ENCODE results near the gene AGAP1. TPM values are rescaled to one million over a fixed set of nuclear protein-coding genes. Genes with fewer than 3 reads are reported as not detected.

Gene AGAP1
- total RNA-seq, 2 experiments from 2014 or later = 1.8 to 2.0 TPM

DNA sequence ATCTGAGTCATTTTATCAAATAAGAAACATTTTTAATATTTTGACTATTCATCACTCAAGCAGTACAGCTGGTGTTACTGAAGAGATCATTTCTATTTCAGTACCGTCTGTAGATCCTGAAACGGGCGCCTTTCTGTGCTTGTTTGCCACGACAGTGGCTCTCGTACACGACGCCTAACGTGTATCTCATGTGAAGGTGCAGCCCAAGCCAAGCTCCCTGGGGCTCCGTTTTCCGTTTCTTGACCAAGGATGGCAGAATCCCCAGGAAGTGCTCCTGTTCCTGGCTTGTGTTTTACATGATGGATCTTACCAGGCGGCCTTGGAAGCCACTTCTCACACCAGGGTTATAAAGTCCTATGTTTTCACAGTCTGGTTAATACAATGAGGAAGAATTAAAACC lies 353.7 kb downstream of the AGAP1 start:
- Mint-ChIP-seq H3K9me3 (no peaks in the 10 kb centered on the region), H3K27ac (no peak overlapping the region), H3K4me1 (ENCODE audit: low read depth) (no peaks in the 10 kb centered on the region), H3K4me3 (no peak overlapping the region), H3K36me3 (no peaks in the 10 kb centered on the region), H3K27me3 (no peaks in the 10 kb centered on the region)
- POLR2A ChIA-PET = no interaction called here
- intact Hi-C loops (cut with micrococcal nuclease) = no loop called here
- CTCF ChIA-PET = no interaction called here
- no peak for DNase-seq

DNA sequence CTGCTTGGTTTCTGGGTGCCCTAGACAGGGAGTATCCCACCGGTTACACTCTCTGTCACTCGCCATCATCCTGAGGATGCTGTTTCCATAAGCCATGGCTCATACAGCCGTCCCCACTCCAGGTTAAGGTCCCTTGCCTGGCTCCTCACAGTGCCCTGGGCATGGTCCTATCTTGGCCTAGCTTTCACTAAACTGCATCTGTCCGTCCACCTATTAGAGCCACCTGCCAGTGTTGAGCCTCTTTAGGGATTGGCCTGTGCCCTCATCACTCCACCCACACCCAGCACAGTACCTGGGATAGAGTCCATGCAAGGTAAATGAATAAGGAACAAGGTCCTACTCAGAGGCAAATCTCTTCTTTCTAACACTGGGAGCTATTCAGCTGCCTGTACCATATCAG lies 354.2 kb downstream of the AGAP1 start:
- H3K27ac Mint-ChIP-seq = no peak overlapping the region
- POLR2A ChIA-PET = no interaction called here

GRCh38 chr2:235848946-235849345 lies 355.1 kb downstream of the AGAP1 start:
- H3K36me3 Mint-ChIP-seq = no peaks in the 10 kb centered on the region
- H3K4me1 Mint-ChIP-seq (ENCODE audit: low read depth) = no peaks in the 10 kb centered on the region
- ChIA-PET CTCF (no interaction called here), POLR2A (no interaction called here)
- H3K4me3 Mint-ChIP-seq = no peak overlapping the region
- DNase-seq = no peak
- intact Hi-C loops (cut with micrococcal nuclease) = no loop called here
- H3K27ac Mint-ChIP-seq = no peak overlapping the region
- H3K27me3 Mint-ChIP-seq = no peaks in the 10 kb centered on the region
- H3K9me3 Mint-ChIP-seq = no peaks in the 10 kb centered on the region

More for the DNA sequence above, 354.2 kb downstream of the AGAP1 start:
- CTCF ChIA-PET = no interaction called here
- Mint-ChIP-seq H3K36me3 (no peaks in the 10 kb centered on the region), H3K4me1 (ENCODE audit: low read depth) (no peaks in the 10 kb centered on the region), H3K27me3 (no peaks in the 10 kb centered on the region), H3K4me3 (no peak overlapping the region), H3K9me3 (no peaks in the 10 kb centered on the region)
- intact Hi-C loops (cut with micrococcal nuclease) = no loop called here
- no peak for DNase-seq

- no peaks in the 10 kb centered on the region for H3K27me3 Mint-ChIP-seq
- intact Hi-C loops (cut with micrococcal nuclease) = no loop called here
- CTCF ChIA-PET = no interaction called here
- POLR2A ChIA-PET = no interaction called here
- no peaks in the 10 kb centered on the region for H3K9me3 Mint-ChIP-seq
- H3K4me1 Mint-ChIP-seq (ENCODE audit: low read depth) = no peaks in the 10 kb centered on the region
- H3K27ac Mint-ChIP-seq = no peak overlapping the region
- H3K4me3 Mint-ChIP-seq = no peak overlapping the region
- no peak for DNase-seq
- no peaks in the 10 kb centered on the region for H3K36me3 Mint-ChIP-seq
These were observed 355.6 kb downstream of the AGAP1 start for GRCh38 chr2:235849489-235849888.

DNA sequence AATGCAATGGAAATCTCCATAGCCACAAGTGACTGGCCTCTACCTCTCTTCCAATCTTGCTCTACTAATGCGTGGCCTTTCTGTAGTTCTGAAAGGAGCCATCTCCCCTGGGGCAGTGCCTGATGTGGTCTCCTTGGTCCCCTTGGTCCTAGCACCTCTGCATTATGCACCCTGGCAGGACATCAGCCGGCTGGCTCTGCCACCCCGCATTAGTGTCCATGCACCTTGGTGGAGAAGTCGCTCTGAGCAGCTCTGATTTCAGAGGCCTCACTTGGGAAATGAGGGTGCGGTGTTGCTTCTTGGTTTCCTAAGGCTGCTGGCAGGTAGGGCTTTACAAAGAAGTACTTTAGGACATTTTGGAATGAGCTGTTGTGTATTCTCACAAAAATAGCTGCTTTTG lies 356.4 kb downstream of the AGAP1 start:
- no peak for DNase-seq
- intact Hi-C loops (cut with micrococcal nuclease) = no loop called here
- no peak overlapping the region for H3K27ac Mint-ChIP-seq
- POLR2A ChIA-PET = no interaction called here
- H3K27me3 Mint-ChIP-seq = no peaks in the 10 kb centered on the region
- no peaks in the 10 kb centered on the region for H3K36me3 Mint-ChIP-seq
- H3K4me3 Mint-ChIP-seq = no peak overlapping the region
- H3K9me3 Mint-ChIP-seq = no peaks in the 10 kb centered on the region
- H3K4me1 Mint-ChIP-seq (ENCODE audit: low read depth) = no peaks in the 10 kb centered on the region
- CTCF ChIA-PET = no interaction called here

GRCh38 chr2:235850771-235851551 lies 357.1 kb downstream of the AGAP1 start:
- H3K4me1 Mint-ChIP-seq (ENCODE audit: low read depth) = no peaks in the 10 kb centered on the region
- H3K27me3 Mint-ChIP-seq = no peaks in the 10 kb centered on the region
- no peak overlapping the region for H3K27ac Mint-ChIP-seq
- no peak overlapping the region for H3K4me3 Mint-ChIP-seq
- DNase-seq = no peak
- CTCF ChIA-PET = no interaction called here
- POLR2A ChIA-PET = no interaction called here
- no peaks in the 10 kb centered on the region for H3K9me3 Mint-ChIP-seq
- intact Hi-C loops (cut with micrococcal nuclease) = no loop called here
- no peaks in the 10 kb centered on the region for H3K36me3 Mint-ChIP-seq

DNA sequence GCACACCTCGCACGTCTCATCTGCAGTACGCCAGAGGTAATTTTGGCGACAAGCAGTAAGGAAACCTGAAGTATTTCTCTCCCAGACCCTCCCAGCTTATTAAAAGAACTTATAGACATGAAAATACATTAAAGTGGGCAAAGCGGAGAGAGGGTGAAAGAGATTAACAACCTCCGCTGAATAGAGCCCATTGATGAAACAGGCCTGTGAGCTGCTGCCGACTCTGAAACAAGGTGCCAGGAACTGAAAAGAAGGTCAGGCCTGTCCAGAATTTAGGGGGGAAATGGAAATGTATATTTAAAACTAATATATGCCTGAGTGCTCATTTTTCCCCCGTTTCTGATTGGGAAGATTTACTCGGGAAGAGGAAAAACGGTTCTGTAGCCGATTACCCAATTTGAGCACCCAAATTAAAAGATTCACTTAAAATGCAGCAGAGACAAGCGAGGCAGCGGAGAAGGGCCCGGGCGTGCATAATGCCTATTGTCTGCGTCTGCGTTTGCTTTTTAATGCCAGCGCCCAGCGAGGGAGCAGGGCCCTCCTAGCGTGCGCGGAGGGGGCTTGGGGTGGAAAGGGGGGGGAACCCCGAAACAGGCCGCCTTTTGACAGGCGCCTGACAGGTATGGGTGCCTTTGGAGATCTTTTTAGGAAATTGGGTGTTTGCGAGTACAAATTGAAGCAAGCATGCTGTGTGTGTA lies 358.1 kb downstream of the AGAP1 start:
- Mint-ChIP-seq H3K36me3 (no peaks in the 10 kb centered on the region), H3K4me1 (ENCODE audit: low read depth) (no peaks in the 10 kb centered on the region), H3K27ac (no peak overlapping the region), H3K9me3 (no peaks in the 10 kb centered on the region), H3K27me3 (no peaks in the 10 kb centered on the region), H3K4me3 (no peak overlapping the region)
- CTCF ChIA-PET = interaction anchor here (0.6 kb wide), 1 partner anchor 263 kb away, joined by 3 read pairs; no protein-coding TSS in a partner anchor
- intact Hi-C loops (cut with micrococcal nuclease) = no loop called here
- DNase-seq = no peak
- POLR2A ChIA-PET = no interaction called here

- Mint-ChIP-seq H3K4me1 (ENCODE audit: low read depth) (no peaks in the 10 kb centered on the region), H3K36me3 (no peaks in the 10 kb centered on the region), H3K27me3 (no peaks in the 10 kb centered on the region), H3K4me3 (no peak overlapping the region), H3K27ac (no peak overlapping the region), H3K9me3 (no peaks in the 10 kb centered on the region)
- ChIA-PET CTCF (interaction anchor here (0.6 kb wide), 1 partner anchor 264 kb away, joined by 3 read pairs; no protein-coding TSS in a partner anchor), POLR2A (no interaction called here)
- intact Hi-C loops (cut with micrococcal nuclease) = no loop called here
- DNase-seq = no peak
These were observed 358.7 kb downstream of the AGAP1 start for GRCh38 chr2:235852526-235852920.

- POLR2A ChIA-PET = no interaction called here
- CTCF ChIA-PET = no interaction called here
- Mint-ChIP-seq H3K27ac (no peak overlapping the region), H3K36me3 (no peaks in the 10 kb centered on the region), H3K9me3 (no peaks in the 10 kb centered on the region), H3K27me3 (no peaks in the 10 kb centered on the region), H3K4me3 (no peak overlapping the region), H3K4me1 (ENCODE audit: low read depth) (no peaks in the 10 kb centered on the region)
- intact Hi-C loops (cut with micrococcal nuclease) = no loop called here
- no peak for DNase-seq
These were observed 360.4 kb downstream of the AGAP1 start for GRCh38 chr2:235854276-235854675.

DNA sequence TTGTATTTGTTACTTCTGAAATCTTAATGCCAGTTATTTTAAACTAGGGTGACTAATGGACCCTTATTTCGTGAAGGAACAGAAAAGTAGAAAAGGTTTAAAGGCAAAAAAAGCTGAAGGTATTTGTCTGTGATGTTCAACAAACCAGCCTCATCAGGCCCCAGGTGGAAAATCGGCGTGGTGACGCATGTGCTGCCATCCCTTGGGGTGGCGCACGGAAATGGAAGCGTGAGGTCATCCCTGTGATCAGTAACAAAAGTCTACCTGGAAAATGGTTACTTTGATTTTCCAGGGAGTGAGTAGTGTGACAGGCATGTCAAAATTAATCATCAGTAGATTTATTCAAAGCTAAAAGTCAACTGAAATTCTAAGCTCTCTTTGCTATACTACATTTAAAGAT lies 361.2 kb downstream of the AGAP1 start:
- Mint-ChIP-seq H3K9me3 (no peaks in the 10 kb centered on the region), H3K36me3 (no peaks in the 10 kb centered on the region), H3K4me1 (ENCODE audit: low read depth) (no peaks in the 10 kb centered on the region), H3K27me3 (no peaks in the 10 kb centered on the region), H3K4me3 (no peak overlapping the region), H3K27ac (no peak overlapping the region)
- DNase-seq = no peak
- intact Hi-C loops (cut with micrococcal nuclease) = no loop called here
- POLR2A ChIA-PET = no interaction called here
- CTCF ChIA-PET = no interaction called here

GRCh38 chr2:235856151-235856854 lies 362.5 kb downstream of the AGAP1 start:
- Mint-ChIP-seq H3K27me3 (no peaks in the 10 kb centered on the region), H3K27ac (no peak overlapping the region), H3K4me1 (ENCODE audit: low read depth) (no peaks in the 10 kb centered on the region), H3K4me3 (no peak overlapping the region), H3K9me3 (no peaks in the 10 kb centered on the region), H3K36me3 (no peaks in the 10 kb centered on the region)
- POLR2A ChIA-PET = no interaction called here
- CTCF ChIA-PET = no interaction called here
- DNase-seq = no peak
- intact Hi-C loops (cut with micrococcal nuclease) = no loop called here

DNA sequence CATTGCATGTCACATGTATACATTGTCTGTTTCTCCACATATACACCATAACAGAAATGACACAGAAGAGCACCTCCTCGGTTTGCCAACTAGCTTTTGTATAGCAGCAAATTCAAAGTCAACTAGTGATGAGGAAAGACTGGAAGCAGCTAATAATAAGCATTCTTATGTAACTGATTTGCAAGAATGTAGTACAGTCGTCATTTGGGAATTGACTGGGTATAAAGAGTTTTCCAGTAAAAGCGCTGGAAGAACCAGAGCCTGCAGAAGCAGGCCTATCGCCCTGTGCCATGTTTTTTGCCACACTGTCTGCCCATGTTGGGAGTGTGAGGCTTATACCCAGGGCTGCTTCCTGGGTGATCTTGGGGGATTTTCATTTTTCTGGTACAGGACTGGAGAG lies 363.8 kb downstream of the AGAP1 start:
- no peak overlapping the region for H3K4me3 Mint-ChIP-seq
- ChIA-PET POLR2A (no interaction called here), CTCF (no interaction called here)
- H3K9me3 Mint-ChIP-seq = no peaks in the 10 kb centered on the region
- DNase-seq = no peak
- H3K36me3 Mint-ChIP-seq = no peaks in the 10 kb centered on the region
- intact Hi-C loops (cut with micrococcal nuclease) = no loop called here
- peaks cover 2% of the 10 kb centered on the region for H3K27me3 Mint-ChIP-seq
- no peaks in the 10 kb centered on the region for H3K4me1 Mint-ChIP-seq (ENCODE audit: low read depth)
- H3K27ac Mint-ChIP-seq = no peak overlapping the region

DNA sequence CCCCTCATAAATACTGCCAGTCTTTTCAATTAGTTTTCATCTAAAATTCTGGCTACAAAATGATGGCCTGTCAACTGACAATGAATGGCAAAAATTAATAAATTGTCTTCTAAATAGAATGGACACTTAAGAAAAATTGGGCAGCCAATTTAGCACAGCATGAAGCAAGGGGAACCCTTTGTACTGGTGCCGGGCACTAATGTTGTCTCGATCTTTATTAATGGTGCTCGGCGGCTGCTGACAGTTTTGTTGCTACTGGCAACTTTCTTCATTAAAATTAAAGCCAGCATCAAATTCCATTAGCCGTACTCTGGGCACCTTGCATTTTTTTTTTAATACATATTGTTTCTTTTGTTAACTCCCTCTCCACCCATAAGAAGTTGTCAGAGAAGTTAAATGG lies 365.0 kb downstream of the AGAP1 start:
- POLR2A ChIA-PET = no interaction called here
- Mint-ChIP-seq H3K4me1 (ENCODE audit: low read depth) (no peaks in the 10 kb centered on the region), H3K4me3 (no peak overlapping the region), H3K27me3 (peaks cover 7% of the 10 kb centered on the region), H3K27ac (no peak overlapping the region), H3K9me3 (no peaks in the 10 kb centered on the region), H3K36me3 (no peaks in the 10 kb centered on the region)
- CTCF ChIA-PET = no interaction called here
- no peak for DNase-seq
- intact Hi-C loops (cut with micrococcal nuclease) = no loop called here
